Mesothelial cell of epicardium (in vitro differentiated cells): ENCODE results near the gene LAPTM4A. TPM values are rescaled to one million over a fixed set of nuclear protein-coding genes. Genes with fewer than 3 reads are reported as not detected.
"Not testable (repeated sequence)": the region's sequence is repeated elsewhere in the genome, so short reads cannot be mapped to it uniquely, and the experiment has no call there.

Experiments used
- DNase-seq, 2 experiments: peaks; one replicate each; pipeline ENCODE4 v3.0.0; 2021; ENCODE audit warnings: low spot score in 2 of 2; ENCODE audit not compliant: unreplicated experiment in 2 of 2
- H3K27ac Mint-ChIP-seq: 2 replicates; pipeline ENCODE4 v1.8.0; 2021; ENCODE audit warnings: mixed read lengths
- H3K27me3 Mint-ChIP-seq: 2 replicates; pipeline ENCODE4 v1.8.0; 2021; ENCODE audit warnings: low read depth, mixed read lengths
- H3K36me3 Mint-ChIP-seq: 2 replicates; pipeline ENCODE4 v1.8.0; 2021; ENCODE audit warnings: mixed read lengths
- H3K4me1 Mint-ChIP-seq: 2 replicates; pipeline ENCODE4 v1.8.0; 2021; ENCODE audit warnings: mixed read lengths
- H3K4me3 Mint-ChIP-seq: 2 replicates; pipeline ENCODE4 v1.8.0; 2021; ENCODE audit warnings: mild to moderate bottlenecking, moderate library complexity, mixed read lengths
- H3K9me3 Mint-ChIP-seq: 2 replicates; pipeline ENCODE4 v1.8.0; 2021; ENCODE audit warnings: mixed read lengths
- total RNA-seq: library from RNA; stranded (reverse); gene quantifications from 3 replicates; pipeline ENCODE4 v1.2.1, GENCODE V29; 2021
- TF ChIP-seq, protein P1 (sequence below): fragments of 200-600 bp; sonication (generic); IDR thresholded peaks from one replicate; pipeline ENCODE4 v1.5.0; 2021; ENCODE audit warnings: antibody characterized with exemption; ENCODE audit not compliant: unreplicated experiment

The LAPTM4A gene
- total RNA-seq, 1 donor from 2014 or later = 216 TPM

DNA sequence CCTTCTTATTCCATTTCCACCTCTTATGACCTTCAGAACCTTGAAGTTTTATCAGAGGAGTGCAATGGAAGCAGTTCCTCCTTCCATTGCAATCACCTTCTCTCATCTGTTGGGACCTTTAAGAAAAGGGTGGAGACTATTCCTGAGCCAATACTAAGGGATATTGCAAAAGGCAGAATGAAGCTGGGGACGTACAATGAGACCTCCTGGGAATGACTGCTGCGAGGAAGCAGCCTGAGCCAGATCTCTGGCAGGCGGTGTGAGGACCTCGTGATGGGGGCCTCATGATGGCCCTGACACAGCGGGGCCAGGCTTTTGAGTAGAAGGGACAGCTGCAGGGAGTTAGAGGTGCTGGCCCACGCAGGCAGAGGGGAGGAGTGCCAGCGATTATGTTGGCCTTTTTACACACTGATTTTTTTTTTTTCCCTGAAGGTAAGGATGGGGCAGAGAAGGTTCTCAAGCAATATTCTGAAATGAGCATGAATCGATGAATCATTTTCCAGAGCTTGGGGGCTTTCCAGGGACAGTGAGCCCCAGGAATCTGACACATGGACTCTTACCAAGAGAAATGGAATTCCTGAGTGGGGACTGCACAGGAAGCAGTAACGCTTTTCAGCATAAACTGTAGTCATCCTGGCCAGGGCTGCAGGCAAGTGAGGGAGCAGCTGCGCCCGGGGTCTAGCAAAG is 40.0 kb upstream of the LAPTM4A start:
- TF ChIP-seq, protein P1, sequence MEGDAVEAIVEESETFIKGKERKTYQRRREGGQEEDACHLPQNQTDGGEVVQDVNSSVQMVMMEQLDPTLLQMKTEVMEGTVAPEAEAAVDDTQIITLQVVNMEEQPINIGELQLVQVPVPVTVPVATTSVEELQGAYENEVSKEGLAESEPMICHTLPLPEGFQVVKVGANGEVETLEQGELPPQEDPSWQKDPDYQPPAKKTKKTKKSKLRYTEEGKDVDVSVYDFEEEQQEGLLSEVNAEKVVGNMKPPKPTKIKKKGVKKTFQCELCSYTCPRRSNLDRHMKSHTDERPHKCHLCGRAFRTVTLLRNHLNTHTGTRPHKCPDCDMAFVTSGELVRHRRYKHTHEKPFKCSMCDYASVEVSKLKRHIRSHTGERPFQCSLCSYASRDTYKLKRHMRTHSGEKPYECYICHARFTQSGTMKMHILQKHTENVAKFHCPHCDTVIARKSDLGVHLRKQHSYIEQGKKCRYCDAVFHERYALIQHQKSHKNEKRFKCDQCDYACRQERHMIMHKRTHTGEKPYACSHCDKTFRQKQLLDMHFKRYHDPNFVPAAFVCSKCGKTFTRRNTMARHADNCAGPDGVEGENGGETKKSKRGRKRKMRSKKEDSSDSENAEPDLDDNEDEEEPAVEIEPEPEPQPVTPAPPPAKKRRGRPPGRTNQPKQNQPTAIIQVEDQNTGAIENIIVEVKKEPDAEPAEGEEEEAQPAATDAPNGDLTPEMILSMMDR = no peak
- no peak for DNase-seq
- Mint-ChIP-seq H3K36me3 (no peaks in the 10 kb centered on the region), H3K4me3 (no peak overlapping the region), H3K27ac (peak overlapping the region; percentile 90), H3K9me3 (peaks cover 7% of the 10 kb centered on the region), H3K4me1 (peaks cover 23% of the 10 kb centered on the region), H3K27me3 (no peaks in the 10 kb centered on the region)

DNA sequence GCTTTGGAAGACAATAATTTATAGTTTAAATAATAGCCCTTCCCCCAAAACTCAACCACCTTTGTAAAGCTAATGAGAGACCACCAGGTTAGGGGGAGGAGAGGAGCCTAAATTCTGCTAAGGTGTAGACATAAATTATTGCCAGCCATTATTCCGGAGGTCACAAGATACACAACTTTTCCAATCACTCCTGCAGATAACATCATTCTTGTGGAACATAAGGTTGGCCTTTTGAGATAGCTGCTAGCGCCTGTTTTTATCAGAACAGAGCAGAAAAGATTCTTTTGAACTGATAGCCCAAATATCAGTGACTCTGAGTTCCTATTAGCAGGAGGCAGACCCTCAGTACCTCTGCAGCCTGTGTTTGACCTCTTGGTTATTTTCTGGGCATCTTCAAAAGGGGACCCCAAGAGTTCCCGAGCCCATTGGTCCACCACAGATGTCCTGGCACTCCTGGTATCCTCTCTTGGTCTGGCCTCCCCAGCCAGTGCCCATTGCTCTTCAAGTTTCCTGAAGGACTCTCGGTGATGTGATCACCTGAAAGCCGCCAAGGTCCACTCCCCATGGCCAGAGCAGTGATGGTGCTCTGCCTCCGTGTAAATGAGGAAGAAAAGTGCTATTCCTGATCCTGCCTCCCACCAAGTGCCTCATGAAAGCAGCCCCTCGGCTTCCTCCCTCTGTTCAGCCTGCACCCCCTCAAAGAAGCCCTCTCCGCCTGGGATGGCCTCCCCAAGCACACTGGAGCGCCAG is 38.5 kb upstream of the LAPTM4A start:
- H3K27me3 Mint-ChIP-seq = no peaks in the 10 kb centered on the region
- H3K4me3 Mint-ChIP-seq = no peak overlapping the region
- H3K27ac Mint-ChIP-seq = no peak overlapping the region
- H3K9me3 Mint-ChIP-seq = no peaks in the 10 kb centered on the region
- TF ChIP-seq, protein P1 = no peak
- no peak for DNase-seq
- peaks cover 23% of the 10 kb centered on the region for H3K4me1 Mint-ChIP-seq
- H3K36me3 Mint-ChIP-seq = no peaks in the 10 kb centered on the region

DNA sequence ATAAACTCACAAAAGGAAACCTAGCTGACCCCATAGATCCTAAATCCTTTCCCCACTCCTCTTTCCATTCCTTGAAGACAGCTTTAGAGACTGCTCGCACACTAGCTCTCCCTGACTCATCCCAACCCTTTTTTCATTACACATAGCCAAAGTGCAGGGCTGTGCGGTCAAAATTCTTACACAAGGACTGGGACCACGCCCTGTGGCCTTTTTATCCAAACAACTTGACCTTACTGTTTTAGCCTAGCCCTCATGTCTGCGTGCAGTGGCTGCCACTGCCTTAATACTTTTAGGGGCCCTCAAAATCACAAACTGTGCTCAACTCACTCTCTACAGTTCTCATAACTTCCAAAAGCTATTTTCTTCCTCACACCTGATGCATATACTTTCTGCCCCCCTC is 34.5 kb upstream of the LAPTM4A start:
- H3K9me3 Mint-ChIP-seq, H3K4me1 Mint-ChIP-seq, H3K27ac Mint-ChIP-seq, DNase-seq, H3K27me3 Mint-ChIP-seq, H3K36me3 Mint-ChIP-seq, H3K4me3 Mint-ChIP-seq: not testable (repeated sequence)

DNA sequence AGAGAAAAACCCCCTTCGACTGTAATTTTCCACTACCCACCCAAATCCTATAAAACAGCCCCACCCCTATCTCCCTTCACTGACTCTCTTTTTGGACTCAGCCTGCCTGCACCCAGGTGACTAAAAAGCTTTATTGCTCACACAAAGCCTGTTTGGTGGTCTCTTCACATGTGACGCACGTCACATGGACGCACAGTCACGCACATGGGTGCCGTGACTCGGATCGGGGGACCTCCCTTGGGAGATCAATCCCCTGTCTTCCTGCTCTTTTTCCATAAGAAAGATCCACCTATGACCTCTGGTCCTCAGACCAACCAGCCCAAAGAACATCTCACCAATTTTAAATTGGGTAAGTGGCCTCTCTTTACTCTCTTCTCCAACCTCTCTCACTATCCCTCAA is 31.4 kb upstream of the LAPTM4A start:
- not testable (repeated sequence) for H3K4me3 Mint-ChIP-seq, H3K36me3 Mint-ChIP-seq, H3K9me3 Mint-ChIP-seq, H3K27me3 Mint-ChIP-seq, H3K4me1 Mint-ChIP-seq, DNase-seq, H3K27ac Mint-ChIP-seq

DNA sequence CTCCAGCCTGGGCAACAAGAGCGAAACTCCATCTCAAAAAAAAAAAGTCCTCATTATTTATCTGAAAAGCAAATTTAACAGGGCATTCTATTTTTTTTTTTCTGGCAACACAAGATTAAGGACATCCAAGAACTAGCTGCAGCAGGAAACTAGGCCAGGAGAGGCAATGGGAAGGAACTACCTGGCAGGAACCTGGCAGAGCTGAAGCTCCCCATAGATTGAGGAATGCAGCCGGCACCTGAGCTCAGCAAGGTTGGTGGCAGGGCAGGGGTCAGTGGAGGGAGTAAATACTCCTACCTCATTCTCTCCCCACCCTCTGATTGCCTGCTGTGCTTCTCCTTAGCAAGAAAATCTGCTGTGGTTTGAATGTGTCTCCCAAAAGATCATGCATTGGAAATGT is 30.4 kb upstream of the LAPTM4A start:
- Mint-ChIP-seq H3K27me3 (no peaks in the 10 kb centered on the region), H3K4me3 (no peak overlapping the region), H3K27ac (no peak overlapping the region), H3K36me3 (no peaks in the 10 kb centered on the region), H3K4me1 (peaks cover 9% of the 10 kb centered on the region), H3K9me3 (peaks cover 10% of the 10 kb centered on the region)
- TF ChIP-seq, protein P1 = no peak
- no peak for DNase-seq

DNA sequence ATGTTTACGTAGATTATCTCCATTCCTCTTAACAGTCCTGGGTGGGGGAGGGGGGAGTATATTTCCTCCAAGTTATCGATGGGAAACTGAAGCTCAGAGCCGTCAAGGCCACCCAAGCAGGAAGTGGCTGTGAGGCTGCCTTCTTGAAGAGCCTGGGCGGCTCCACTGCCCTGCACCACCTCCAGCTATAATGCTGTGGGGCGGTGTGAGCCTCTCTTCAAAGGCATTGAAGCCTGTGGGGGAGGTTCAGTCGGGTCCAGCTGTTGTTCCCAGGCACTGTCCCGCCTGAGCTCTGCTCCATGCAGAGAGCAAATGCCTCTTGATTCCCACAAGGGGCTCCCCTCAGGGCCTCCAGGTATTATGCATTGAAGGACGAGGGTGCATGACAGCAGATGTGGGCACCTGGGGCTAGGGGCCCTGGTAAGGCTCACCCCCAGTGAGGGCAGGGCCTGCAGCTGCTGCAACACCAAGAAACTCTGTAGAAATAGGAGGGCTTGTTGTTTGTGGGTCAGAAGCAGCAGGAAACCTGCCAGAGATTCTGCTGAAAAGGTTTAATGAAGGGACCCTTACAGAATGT is 29.5 kb upstream of the LAPTM4A start:
- TF ChIP-seq, protein P1 = no peak
- H3K4me1 Mint-ChIP-seq = peaks cover 9% of the 10 kb centered on the region
- no peak overlapping the region for H3K4me3 Mint-ChIP-seq
- H3K27ac Mint-ChIP-seq = no peak overlapping the region
- H3K36me3 Mint-ChIP-seq = no peaks in the 10 kb centered on the region
- peaks cover 13% of the 10 kb centered on the region for H3K9me3 Mint-ChIP-seq
- no peaks in the 10 kb centered on the region for H3K27me3 Mint-ChIP-seq
- DNase-seq = no peak
